HG03432 (cell line): ENCODE data around the gene STPG1.
A peak's percentile ranks its signal among the peaks of the same experiment; 100 is the strongest.
"Not testable (repeated sequence)": the region's sequence is repeated elsewhere in the genome, so short reads cannot be mapped to it uniquely, and the experiment has no call there.

ENCODE experiments used
- ATAC-seq: cut with Tn5 transposase; IDR thresholded peaks from one replicate; pipeline ENCODE4 v1.9.1; 2021; ENCODE audit warnings: mild to moderate bottlenecking, moderate library complexity; ENCODE audit not compliant: unreplicated experiment

Gene STPG1

GRCh38 chr1:24413350-24414163, at the start of gene STPG1:
Gene STPG1 (minus strand): TSS chr1:24413782. CDS start chr1:24401388, 12,394 bp downstream.
- peak; percentile 36 for ATAC-seq

- ATAC-seq, result not testable (repeated sequence)
Observed at GRCh38 chr1:24462128-24462527, 48.5 kb upstream of the STPG1 start.

- no peak for ATAC-seq
Observed at GRCh38 chr1:24459551-24460266, 46.1 kb upstream of the STPG1 start.

GRCh38 chr1:24457866-24458265, 44.3 kb upstream of the STPG1 start:
- no peak for ATAC-seq

GRCh38 chr1:24455272-24455671, 41.7 kb upstream of the STPG1 start:
- ATAC-seq, result no peak

- no peak for ATAC-seq
Observed at GRCh38 chr1:24454673-24455072, 41.1 kb upstream of the STPG1 start.

GRCh38 chr1:24452922-24453485, 39.4 kb upstream of the STPG1 start:
- no peak for ATAC-seq

- ATAC-seq, result no peak
Observed at GRCh38 chr1:24451746-24452145, 38.2 kb upstream of the STPG1 start.

GRCh38 chr1:24450857-24451397, 37.3 kb upstream of the STPG1 start:
- no peak for ATAC-seq

GRCh38 chr1:24450316-24450715, 36.7 kb upstream of the STPG1 start:
- no peak for ATAC-seq

GRCh38 chr1:24446446-24446845, 32.9 kb upstream of the STPG1 start:
- not testable (repeated sequence) for ATAC-seq

GRCh38 chr1:24443241-24443656, 29.7 kb upstream of the STPG1 start:
- no peak for ATAC-seq

GRCh38 chr1:24442764-24443163, 29.2 kb upstream of the STPG1 start:
- no peak for ATAC-seq

- no peak for ATAC-seq
Observed at GRCh38 chr1:24441996-24442668, 28.6 kb upstream of the STPG1 start.

- no peak for ATAC-seq
Observed at GRCh38 chr1:24441480-24441879, 27.9 kb upstream of the STPG1 start.

- no peak for ATAC-seq
Observed at GRCh38 chr1:24440436-24440835, 26.9 kb upstream of the STPG1 start.

- ATAC-seq, result no peak
Observed at GRCh38 chr1:24438423-24438901, 24.9 kb upstream of the STPG1 start.

GRCh38 chr1:24437631-24438396, 24.2 kb upstream of the STPG1 start:
- no peak for ATAC-seq

- ATAC-seq, result no peak
Observed at GRCh38 chr1:24435782-24436365, 22.3 kb upstream of the STPG1 start.

- ATAC-seq, result no peak
Observed at GRCh38 chr1:24427545-24427862, 13.9 kb upstream of the STPG1 start.
